ENCODE data around the gene PCSK1.

The PCSK1 gene

GRCh38 chr5:96463091-96463490 is 30.0 kb upstream of the PCSK1 start:
- no peak overlapping the region for H3K4me3 ChIP-seq (ENCODE audit: low read depth, low read length, poor library complexity, severe bottlenecking)
- H4K20me1 ChIP-seq (ENCODE audit: insufficient read depth, low read length): no peaks in the 10 kb centered on the region
- no peaks in the 10 kb centered on the region for H3K4me1 ChIP-seq (ENCODE audit: insufficient read depth, low read length, severe bottlenecking)
- H3F3A ChIP-seq (ENCODE audit: insufficient read depth, low read length): no peaks in the 10 kb centered on the region
- TF ChIP-seq, protein P1, sequence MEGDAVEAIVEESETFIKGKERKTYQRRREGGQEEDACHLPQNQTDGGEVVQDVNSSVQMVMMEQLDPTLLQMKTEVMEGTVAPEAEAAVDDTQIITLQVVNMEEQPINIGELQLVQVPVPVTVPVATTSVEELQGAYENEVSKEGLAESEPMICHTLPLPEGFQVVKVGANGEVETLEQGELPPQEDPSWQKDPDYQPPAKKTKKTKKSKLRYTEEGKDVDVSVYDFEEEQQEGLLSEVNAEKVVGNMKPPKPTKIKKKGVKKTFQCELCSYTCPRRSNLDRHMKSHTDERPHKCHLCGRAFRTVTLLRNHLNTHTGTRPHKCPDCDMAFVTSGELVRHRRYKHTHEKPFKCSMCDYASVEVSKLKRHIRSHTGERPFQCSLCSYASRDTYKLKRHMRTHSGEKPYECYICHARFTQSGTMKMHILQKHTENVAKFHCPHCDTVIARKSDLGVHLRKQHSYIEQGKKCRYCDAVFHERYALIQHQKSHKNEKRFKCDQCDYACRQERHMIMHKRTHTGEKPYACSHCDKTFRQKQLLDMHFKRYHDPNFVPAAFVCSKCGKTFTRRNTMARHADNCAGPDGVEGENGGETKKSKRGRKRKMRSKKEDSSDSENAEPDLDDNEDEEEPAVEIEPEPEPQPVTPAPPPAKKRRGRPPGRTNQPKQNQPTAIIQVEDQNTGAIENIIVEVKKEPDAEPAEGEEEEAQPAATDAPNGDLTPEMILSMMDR (IDR thresholded peaks at IDR 0.05; ENCODE audit: low read length): no peak
- no peak for TF ChIP-seq EZH2 (IDR thresholded peaks at IDR 0.05; ENCODE audit: borderline replicate concordance, low read length)
- H3K9me3 ChIP-seq (ENCODE audit: low read length): no peaks in the 10 kb centered on the region
- H3K9ac ChIP-seq (ENCODE audit: low read length): no peak overlapping the region
- no peaks in the 10 kb centered on the region for H3K36me3 ChIP-seq (ENCODE audit: insufficient read depth, low read length)
- H3K79me2 ChIP-seq (ENCODE audit: insufficient read depth, low read length): no peaks in the 10 kb centered on the region
- no peak overlapping the region for H3K27ac ChIP-seq (ENCODE audit: low read depth, low read length, poor library complexity, severe bottlenecking)
- H3K27me3 ChIP-seq (ENCODE audit: insufficient read depth, low read length): no peaks in the 10 kb centered on the region
- H2AFZ ChIP-seq (ENCODE audit: low read length): no peak overlapping the region
- no peaks in the 10 kb centered on the region for H3K9me2 ChIP-seq (ENCODE audit: low read depth, low read length)
- no peak overlapping the region for H3K4me2 ChIP-seq (ENCODE audit: low read length)

DNA sequence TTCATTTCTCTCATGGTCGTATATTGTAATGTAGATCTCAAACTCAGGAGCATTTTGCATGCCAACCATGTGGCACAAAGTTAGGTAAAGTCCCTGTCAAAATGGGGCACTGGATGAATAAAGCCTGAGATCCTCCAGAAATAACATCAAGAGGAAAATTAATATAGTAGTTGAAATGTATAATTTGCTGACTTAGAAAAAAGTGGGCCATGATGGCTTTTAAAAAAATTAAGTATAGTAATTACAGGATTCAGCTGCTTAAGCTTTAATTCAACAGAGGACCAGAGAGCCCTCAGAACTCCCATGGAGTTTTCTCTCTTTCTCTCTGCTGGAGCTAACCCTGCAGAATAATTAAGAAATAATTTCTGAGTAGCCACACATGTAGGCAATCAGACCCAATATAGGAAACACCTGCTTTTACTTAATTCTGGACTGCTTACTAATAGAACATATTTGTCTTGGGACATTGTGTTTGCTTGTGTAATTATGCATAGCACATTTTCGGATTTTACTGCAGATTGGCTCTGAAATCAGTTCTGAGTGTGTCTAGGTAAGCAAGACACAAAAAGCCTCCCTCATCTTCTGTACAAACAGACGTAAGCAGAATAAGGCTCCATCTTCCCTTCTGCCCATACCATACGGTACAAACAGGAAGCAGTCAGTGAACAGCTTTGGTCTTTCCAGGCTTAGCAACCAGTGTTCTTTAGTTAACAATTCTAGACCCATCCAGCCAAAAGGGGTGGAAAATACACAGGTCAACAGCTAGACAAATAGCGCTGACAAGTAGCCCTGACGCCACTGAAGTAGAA is 26.5 kb upstream of the PCSK1 start:
- H2AFZ ChIP-seq (ENCODE audit: low read length): no peak overlapping the region
- TF ChIP-seq, protein P1 (IDR thresholded peaks at IDR 0.05; ENCODE audit: low read length): no peak
- no peak for TF ChIP-seq EZH2 (IDR thresholded peaks at IDR 0.05; ENCODE audit: borderline replicate concordance, low read length)
- no peaks in the 10 kb centered on the region for H3F3A ChIP-seq (ENCODE audit: insufficient read depth, low read length)
- no peaks in the 10 kb centered on the region for H4K20me1 ChIP-seq (ENCODE audit: insufficient read depth, low read length)
- no peaks in the 10 kb centered on the region for H3K9me3 ChIP-seq (ENCODE audit: low read length)
- H3K79me2 ChIP-seq (ENCODE audit: insufficient read depth, low read length): no peaks in the 10 kb centered on the region
- H3K27ac ChIP-seq (ENCODE audit: low read depth, low read length, poor library complexity, severe bottlenecking): no peak overlapping the region
- H3K4me3 ChIP-seq (ENCODE audit: low read depth, low read length, poor library complexity, severe bottlenecking): no peak overlapping the region
- no peak overlapping the region for H3K9ac ChIP-seq (ENCODE audit: low read length)
- no peaks in the 10 kb centered on the region for H3K36me3 ChIP-seq (ENCODE audit: insufficient read depth, low read length)
- H3K4me1 ChIP-seq (ENCODE audit: insufficient read depth, low read length, severe bottlenecking): no peaks in the 10 kb centered on the region
- H3K9me2 ChIP-seq (ENCODE audit: low read depth, low read length): no peaks in the 10 kb centered on the region
- H3K27me3 ChIP-seq (ENCODE audit: insufficient read depth, low read length): no peaks in the 10 kb centered on the region
- no peak overlapping the region for H3K4me2 ChIP-seq (ENCODE audit: low read length)

DNA sequence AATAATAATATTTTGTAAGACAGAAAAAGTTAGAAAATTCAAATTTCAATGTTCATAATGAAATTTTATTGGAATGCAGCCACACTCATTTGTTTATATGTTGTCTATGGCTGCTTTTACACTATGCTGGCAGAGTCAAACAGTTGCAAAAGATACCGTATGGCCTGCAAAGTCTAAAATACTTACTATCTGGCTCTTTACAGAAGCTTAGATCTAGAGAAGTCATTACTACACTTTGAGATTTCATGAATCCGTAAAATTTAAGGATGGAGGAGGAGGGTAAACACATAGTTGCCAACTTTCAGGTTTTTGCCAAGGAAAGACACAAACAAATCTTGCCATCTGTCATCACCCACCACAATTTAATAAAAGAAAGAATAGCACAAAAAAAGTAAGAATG is 25.1 kb upstream of the PCSK1 start:
- Histone ChIP-seq H3K9me3 (ENCODE audit: low read length) (no peaks in the 10 kb centered on the region), H3K9me2 (ENCODE audit: low read depth, low read length) (no peaks in the 10 kb centered on the region), H3K4me3 (ENCODE audit: low read depth, low read length, poor library complexity, severe bottlenecking) (no peak overlapping the region), H3K27ac (ENCODE audit: low read depth, low read length, poor library complexity, severe bottlenecking) (no peak overlapping the region), H3K27me3 (ENCODE audit: insufficient read depth, low read length) (no peaks in the 10 kb centered on the region), H3K79me2 (ENCODE audit: insufficient read depth, low read length) (no peaks in the 10 kb centered on the region), H3K4me1 (ENCODE audit: insufficient read depth, low read length, severe bottlenecking) (no peaks in the 10 kb centered on the region), H3K9ac (ENCODE audit: low read length) (no peak overlapping the region), H4K20me1 (ENCODE audit: insufficient read depth, low read length) (no peaks in the 10 kb centered on the region), H3K4me2 (ENCODE audit: low read length) (no peak overlapping the region), H3F3A (ENCODE audit: insufficient read depth, low read length) (no peaks in the 10 kb centered on the region), H3K36me3 (ENCODE audit: insufficient read depth, low read length) (no peaks in the 10 kb centered on the region), H2AFZ (ENCODE audit: low read length) (no peak overlapping the region)
- no peak for TF ChIP-seq EZH2 (IDR thresholded peaks at IDR 0.05; ENCODE audit: borderline replicate concordance, low read length)
- TF ChIP-seq, protein P1 (IDR thresholded peaks at IDR 0.05; ENCODE audit: low read length): no peak
